ENCODE data around the gene EVA1A.
"Not testable (repeated sequence)": the region's sequence is repeated elsewhere in the genome, so short reads cannot be mapped to it uniquely, and the experiment has no call there.

The EVA1A gene

DNA sequence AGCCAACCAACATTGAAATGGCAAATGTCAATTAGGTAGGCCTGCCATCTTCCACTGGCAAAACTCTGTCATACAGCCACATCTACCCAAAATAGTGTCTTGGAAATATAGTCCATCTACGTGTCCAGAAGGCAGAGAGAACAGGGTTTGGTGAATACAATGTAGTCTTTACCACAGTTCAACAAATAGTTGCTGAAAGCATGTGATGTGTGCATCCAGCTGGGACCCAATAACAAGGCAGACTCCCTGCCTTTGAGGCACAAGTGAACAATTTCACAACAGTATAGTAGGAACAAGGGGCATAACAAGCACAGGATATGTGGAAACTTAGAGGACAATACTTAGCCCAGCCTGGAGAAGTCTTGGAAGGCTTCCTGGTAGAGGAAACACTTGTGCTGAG, 72.6 kb downstream of the EVA1A start:
- Histone ChIP-seq H3K27me3 (ENCODE audit: insufficient read depth, low read length) (no peaks in the 10 kb centered on the region), H3K4me3 (ENCODE audit: low read length) (no peak overlapping the region), H3K36me3 (ENCODE audit: insufficient read depth, low read length) (no peaks in the 10 kb centered on the region), H3K9ac (ENCODE audit: low read depth, low read length) (no peak overlapping the region), H3K4me1 (ENCODE audit: insufficient read depth, low read length) (no peaks in the 10 kb centered on the region), H3K27ac (ENCODE audit: low read depth, low read length) (no peak overlapping the region), H3K9me3 (ENCODE audit: insufficient read depth, low read depth, low read length) (no peaks in the 10 kb centered on the region)
- WGBS: 80% methylated on average over 1 of the region's 1 CpG

DNA sequence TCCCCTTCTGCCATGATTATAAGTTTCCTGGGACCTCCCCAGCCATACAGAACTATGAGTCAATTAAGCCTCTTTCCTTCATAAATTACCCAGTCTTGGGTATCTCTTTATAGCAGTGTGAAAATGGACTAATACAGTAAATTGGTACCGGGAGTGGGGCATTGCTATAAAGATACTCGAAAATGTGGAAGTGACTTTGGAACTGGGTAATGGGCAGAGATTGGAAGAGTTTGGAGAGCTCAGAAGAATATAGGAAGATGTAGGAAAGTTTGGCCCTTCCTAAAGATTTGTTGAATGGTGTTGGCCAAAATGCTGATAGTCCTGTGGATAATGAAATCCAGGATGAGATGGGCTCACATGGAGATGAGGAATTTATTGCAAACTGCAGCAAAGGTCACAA, 74.0 kb downstream of the EVA1A start:
- H3K4me3 ChIP-seq (ENCODE audit: low read length); H3K27me3 ChIP-seq (ENCODE audit: insufficient read depth, low read length); H3K4me1 ChIP-seq (ENCODE audit: insufficient read depth, low read length); H3K36me3 ChIP-seq (ENCODE audit: insufficient read depth, low read length); H3K9ac ChIP-seq (ENCODE audit: low read depth, low read length); H3K9me3 ChIP-seq (ENCODE audit: insufficient read depth, low read depth, low read length); H3K27ac ChIP-seq (ENCODE audit: low read depth, low read length): not testable (repeated sequence)
- 97% methylated on average over 2 of the region's 2 CpGs for WGBS

DNA sequence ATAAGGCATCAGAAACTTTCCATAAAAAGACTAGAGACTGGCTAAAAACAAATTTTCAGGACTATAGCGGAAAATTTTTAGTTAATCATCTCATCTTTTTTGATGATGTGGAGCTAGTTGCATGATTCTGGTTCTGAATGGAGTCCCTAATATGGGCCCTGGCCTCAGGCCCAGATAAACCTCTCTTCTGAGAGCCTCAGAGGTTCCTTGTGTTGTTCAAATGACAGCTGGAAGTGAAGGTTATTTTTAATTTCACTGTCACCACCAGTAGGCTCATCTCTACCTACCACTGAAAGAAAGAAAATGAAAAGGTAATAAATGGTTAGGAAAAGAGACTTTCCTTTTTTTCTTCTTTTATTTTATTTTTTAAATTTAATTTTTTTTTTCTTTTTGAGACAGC, 75.9 kb downstream of the EVA1A start:
- Histone ChIP-seq H3K9ac (ENCODE audit: low read depth, low read length) (no peak overlapping the region), H3K4me1 (ENCODE audit: insufficient read depth, low read length) (no peaks in the 10 kb centered on the region), H3K36me3 (ENCODE audit: insufficient read depth, low read length) (no peaks in the 10 kb centered on the region), H3K4me3 (ENCODE audit: low read length) (no peak overlapping the region), H3K27me3 (ENCODE audit: insufficient read depth, low read length) (no peaks in the 10 kb centered on the region), H3K9me3 (ENCODE audit: insufficient read depth, low read depth, low read length) (no peaks in the 10 kb centered on the region), H3K27ac (ENCODE audit: low read depth, low read length) (no peak overlapping the region)
- WGBS: 94% methylated on average over 1 of the region's 1 CpG

- Histone ChIP-seq H3K4me3 (ENCODE audit: low read length) (no peak overlapping the region), H3K9me3 (ENCODE audit: insufficient read depth, low read depth, low read length) (no peaks in the 10 kb centered on the region), H3K27me3 (ENCODE audit: insufficient read depth, low read length) (no peaks in the 10 kb centered on the region), H3K9ac (ENCODE audit: low read depth, low read length) (no peak overlapping the region), H3K36me3 (ENCODE audit: insufficient read depth, low read length) (no peaks in the 10 kb centered on the region), H3K4me1 (ENCODE audit: insufficient read depth, low read length) (no peaks in the 10 kb centered on the region), H3K27ac (ENCODE audit: low read depth, low read length) (no peak overlapping the region)
- 90% methylated on average over 4 of the region's 6 CpGs for WGBS
Observed at GRCh38 chr2:75483878-75484277, 76.9 kb downstream of the EVA1A start.

DNA sequence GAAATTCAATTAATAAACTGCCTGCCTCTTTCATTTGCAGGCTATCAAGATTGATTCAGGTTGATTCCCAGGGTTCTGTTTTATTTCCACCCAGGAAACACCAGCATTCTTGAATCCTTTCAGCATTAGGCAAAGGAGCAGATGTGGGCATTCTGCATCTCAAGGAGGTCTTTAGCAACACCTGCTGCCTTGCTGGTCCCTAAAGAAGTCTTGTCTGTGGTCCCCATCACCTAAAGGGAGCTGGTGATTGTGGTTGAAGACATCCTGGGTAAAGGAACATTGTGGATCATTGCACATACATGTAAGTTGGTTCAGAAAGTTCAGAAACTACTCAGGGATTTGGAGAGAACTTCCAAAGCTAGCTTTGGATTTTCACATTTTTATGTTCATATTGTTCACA, 78.3 kb downstream of the EVA1A start:
- Histone ChIP-seq H3K4me3 (ENCODE audit: low read length) (no peak overlapping the region), H3K36me3 (ENCODE audit: insufficient read depth, low read length) (no peaks in the 10 kb centered on the region), H3K9ac (ENCODE audit: low read depth, low read length) (no peak overlapping the region), H3K9me3 (ENCODE audit: insufficient read depth, low read depth, low read length) (no peaks in the 10 kb centered on the region), H3K4me1 (ENCODE audit: insufficient read depth, low read length) (no peaks in the 10 kb centered on the region), H3K27me3 (ENCODE audit: insufficient read depth, low read length) (no peaks in the 10 kb centered on the region), H3K27ac (ENCODE audit: low read depth, low read length) (no peak overlapping the region)

DNA sequence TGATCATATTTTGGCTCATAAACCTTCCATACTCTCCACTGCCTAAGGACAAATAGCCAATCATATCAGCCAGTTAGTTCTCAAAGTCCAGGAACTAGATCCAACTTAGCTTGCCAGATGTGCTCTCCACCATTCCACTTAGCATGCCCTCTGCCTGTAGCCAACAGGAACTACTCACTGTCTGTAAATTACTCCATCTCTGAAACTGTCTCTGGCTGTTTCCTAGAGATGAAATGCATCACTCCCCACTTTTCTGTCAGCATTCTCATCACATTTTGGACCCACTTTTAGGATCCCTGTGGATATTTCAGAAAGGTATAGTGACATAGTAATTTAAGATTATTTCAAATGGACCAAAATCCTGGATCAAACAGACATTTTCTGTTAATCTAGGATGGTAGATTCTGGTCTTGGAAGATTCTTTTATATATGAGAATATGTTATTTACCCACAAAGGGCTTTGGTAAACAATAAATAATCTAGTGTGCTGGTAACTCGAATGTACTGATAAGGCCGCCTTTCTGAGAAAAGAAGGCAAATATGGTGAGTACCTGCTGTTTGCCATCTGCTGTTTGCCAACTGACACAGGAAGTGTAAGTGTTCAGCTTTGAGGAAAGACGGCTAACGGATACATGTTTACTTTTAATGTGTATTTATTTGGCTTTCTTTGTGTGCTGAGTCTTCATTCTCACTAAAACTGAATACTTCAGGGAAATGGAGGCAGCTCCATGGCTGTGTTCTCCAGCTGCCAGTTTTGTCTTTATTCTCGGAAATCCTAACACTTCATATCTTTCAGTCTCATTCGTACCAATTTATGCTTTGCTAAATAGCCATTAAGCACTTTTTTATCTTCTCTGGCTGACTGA, 79.5 kb downstream of the EVA1A start:
- Histone ChIP-seq H3K4me1 (ENCODE audit: insufficient read depth, low read length) (peaks cover 8% of the 10 kb centered on the region; the same call in 1 of the 2 replicates), H3K9me3 (ENCODE audit: insufficient read depth, low read depth, low read length) (no peaks in the 10 kb centered on the region), H3K9ac (ENCODE audit: low read depth, low read length) (no peak overlapping the region), H3K27me3 (ENCODE audit: insufficient read depth, low read length) (no peaks in the 10 kb centered on the region), H3K27ac (ENCODE audit: low read depth, low read length) (no peak overlapping the region), H3K4me3 (ENCODE audit: low read length) (no peak overlapping the region), H3K36me3 (ENCODE audit: insufficient read depth, low read length) (no peaks in the 10 kb centered on the region)
- 90% methylated on average over 6 of the region's 6 CpGs for WGBS

DNA sequence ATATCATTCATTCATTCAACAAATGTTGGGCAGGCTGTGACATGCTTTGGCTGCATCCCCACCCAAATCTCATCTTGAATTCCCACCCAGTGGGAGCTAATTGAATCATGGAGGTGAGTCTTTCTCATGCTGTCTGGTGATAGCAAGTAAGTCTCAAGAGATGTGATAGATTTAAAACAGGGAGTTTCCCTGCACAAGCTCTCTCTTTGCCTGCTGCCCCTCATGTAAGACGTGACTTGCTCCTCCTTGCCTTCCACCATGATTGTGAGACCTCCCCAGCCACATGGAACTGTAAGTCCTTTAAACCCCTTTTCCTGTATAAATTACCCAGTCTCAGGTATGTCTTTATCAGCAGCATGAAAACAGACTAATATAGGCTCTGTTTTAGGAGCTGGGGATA, 83.0 kb downstream of the EVA1A start:
- not testable (repeated sequence) for H3K9ac ChIP-seq (ENCODE audit: low read depth, low read length); H3K9me3 ChIP-seq (ENCODE audit: insufficient read depth, low read depth, low read length); H3K36me3 ChIP-seq (ENCODE audit: insufficient read depth, low read length); H3K27me3 ChIP-seq (ENCODE audit: insufficient read depth, low read length); H3K4me3 ChIP-seq (ENCODE audit: low read length); H3K27ac ChIP-seq (ENCODE audit: low read depth, low read length)
- 94% methylated on average over 1 of the region's 1 CpG for WGBS
- peaks cover 25% of the 10 kb centered on the region for H3K4me1 ChIP-seq (ENCODE audit: insufficient read depth, low read length)

DNA sequence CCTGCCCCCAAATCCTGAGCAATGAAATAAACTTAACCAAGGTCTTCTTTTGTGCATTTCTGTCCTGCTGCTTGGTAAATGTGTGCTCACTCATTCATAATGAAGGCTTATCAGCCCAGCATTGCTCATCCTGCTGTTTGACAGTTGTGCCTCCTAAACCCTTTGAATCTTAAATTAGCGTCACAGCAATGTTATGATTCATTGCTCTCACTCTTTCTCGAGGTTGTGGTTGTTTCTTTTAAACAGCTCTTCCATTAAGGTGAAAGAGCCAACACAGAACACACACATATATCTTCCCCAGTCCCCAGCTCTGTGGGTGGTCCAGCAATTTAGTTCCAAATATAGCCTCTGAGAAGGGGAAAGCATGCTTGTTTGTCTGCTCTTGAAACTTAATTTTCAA, 84.0 kb downstream of the EVA1A start:
- Histone ChIP-seq H3K9me3 (ENCODE audit: insufficient read depth, low read depth, low read length) (no peaks in the 10 kb centered on the region), H3K27me3 (ENCODE audit: insufficient read depth, low read length) (no peaks in the 10 kb centered on the region), H3K4me1 (ENCODE audit: insufficient read depth, low read length) (peaks cover 25% of the 10 kb centered on the region), H3K9ac (ENCODE audit: low read depth, low read length) (no peak overlapping the region), H3K36me3 (ENCODE audit: insufficient read depth, low read length) (no peaks in the 10 kb centered on the region), H3K4me3 (ENCODE audit: low read length) (no peak overlapping the region), H3K27ac (ENCODE audit: low read depth, low read length) (no peak overlapping the region)
- 87% methylated on average over 2 of the region's 2 CpGs for WGBS

DNA sequence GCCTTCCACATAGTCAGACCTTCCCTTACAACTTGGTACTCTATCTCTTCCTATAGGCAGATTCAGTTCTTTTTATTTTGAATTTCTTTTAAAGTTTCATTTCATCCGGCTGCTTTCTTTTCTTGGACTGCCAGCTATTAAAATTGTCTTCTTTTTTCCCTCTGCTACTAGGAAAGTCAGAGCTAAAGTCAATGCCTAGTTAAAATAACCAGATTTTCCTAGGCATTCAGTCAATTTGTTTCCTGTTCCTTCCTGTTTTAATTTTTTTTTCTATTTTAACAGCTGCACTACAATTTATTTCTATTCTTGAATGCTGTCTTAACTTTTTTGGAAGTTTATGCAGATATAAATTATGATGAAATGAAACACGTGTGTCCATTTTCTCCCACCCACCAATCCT, 84.8 kb downstream of the EVA1A start:
- no peak overlapping the region for H3K27ac ChIP-seq (ENCODE audit: low read depth, low read length)
- H3K9ac ChIP-seq (ENCODE audit: low read depth, low read length): no peak overlapping the region
- WGBS: 86% methylated on average over 2 of the region's 2 CpGs
- H3K27me3 ChIP-seq (ENCODE audit: insufficient read depth, low read length): no peaks in the 10 kb centered on the region
- H3K9me3 ChIP-seq (ENCODE audit: insufficient read depth, low read depth, low read length): no peaks in the 10 kb centered on the region
- H3K4me1 ChIP-seq (ENCODE audit: insufficient read depth, low read length): peaks cover 25% of the 10 kb centered on the region
- no peak overlapping the region for H3K4me3 ChIP-seq (ENCODE audit: low read length)
- no peaks in the 10 kb centered on the region for H3K36me3 ChIP-seq (ENCODE audit: insufficient read depth, low read length)

GRCh38 chr2:75475049-75475448, 85.7 kb downstream of the EVA1A start:
- no peaks in the 10 kb centered on the region for H3K9me3 ChIP-seq (ENCODE audit: insufficient read depth, low read depth, low read length)
- no peak overlapping the region for H3K9ac ChIP-seq (ENCODE audit: low read depth, low read length)
- no peaks in the 10 kb centered on the region for H3K27me3 ChIP-seq (ENCODE audit: insufficient read depth, low read length)
- WGBS: 73% methylated on average over 2 of the region's 2 CpGs
- no peak overlapping the region for H3K4me3 ChIP-seq (ENCODE audit: low read length)
- peaks cover 25% of the 10 kb centered on the region for H3K4me1 ChIP-seq (ENCODE audit: insufficient read depth, low read length)
- no peak overlapping the region for H3K27ac ChIP-seq (ENCODE audit: low read depth, low read length)
- no peaks in the 10 kb centered on the region for H3K36me3 ChIP-seq (ENCODE audit: insufficient read depth, low read length)

- H3K9ac ChIP-seq (ENCODE audit: low read depth, low read length): no peak overlapping the region
- WGBS: 92% methylated on average over 6 of the region's 8 CpGs
- no peak overlapping the region for H3K27ac ChIP-seq (ENCODE audit: low read depth, low read length)
- no peaks in the 10 kb centered on the region for H3K27me3 ChIP-seq (ENCODE audit: insufficient read depth, low read length)
- peaks cover 31% of the 10 kb centered on the region for H3K4me1 ChIP-seq (ENCODE audit: insufficient read depth, low read length)
- no peaks in the 10 kb centered on the region for H3K9me3 ChIP-seq (ENCODE audit: insufficient read depth, low read depth, low read length)
- no peaks in the 10 kb centered on the region for H3K36me3 ChIP-seq (ENCODE audit: insufficient read depth, low read length)
- H3K4me3 ChIP-seq (ENCODE audit: low read length): no peak overlapping the region
Observed at GRCh38 chr2:75474115-75474514, 86.6 kb downstream of the EVA1A start.

All from HUES64 (cell line).